Mucosa of descending colon (tissue), 3 donors: ENCODE measurements around the gene GATD1. TPM values are rescaled to one million over a fixed set of nuclear protein-coding genes. Genes with fewer than 3 reads are reported as not detected.

ENCODE experiments used
- ATAC-seq: fragments of 200-7000 bp; cut with Tn5 transposase; one replicate; pipeline ENCODE4 v1.9.1; 2020; ENCODE audit warnings: mild to moderate bottlenecking, moderate library complexity
- DNase-seq, 3 donors: peaks; one replicate each; pipeline ENCODE4 v3.0.0-alpha.2; 2020
- H3K36me3 ChIP-seq: fragments of 200-600 bp; one replicate; pipeline ENCODE4 v1.8.0; 2021; ENCODE audit warnings: low read depth, mild to moderate bottlenecking
- H3K4me1 ChIP-seq: fragments of 200-600 bp; one replicate; pipeline ENCODE4 v1.8.0; 2021; ENCODE audit warnings: low read depth, mild to moderate bottlenecking
- H3K4me3 ChIP-seq: fragments of 200-600 bp; one replicate; pipeline ENCODE4 v1.8.0; 2021; ENCODE audit warnings: mild to moderate bottlenecking
- H3K9me3 ChIP-seq: fragments of 200-600 bp; one replicate; pipeline ENCODE4 v1.8.0; 2021; ENCODE audit warnings: mild to moderate bottlenecking
- intact Hi-C, 2 donors: fragments of 100-400 bp; cut with DNase I in 1 of 2; cut with micrococcal nuclease in 1 of 2; formaldehyde crosslinking; loops; one replicate each; pipeline versions ENCODE4 v1.11.0 to v1.11.1; 2022; cut with DNase I, micrococcal nuclease
- total RNA-seq, 3 donors: library from RNA; stranded (reverse); fragmentation: NEBNext Ultra II Directional in 2 of 3; extraction: Animal tissue kit (Norgen Biotek cat#: 25700) in 2 of 3; gene quantifications; one replicate each; pipeline versions ENCODE4 v1.2.1 to v1.2.4, GENCODE V29; 2021 to 2023
- TF ChIP-seq, protein P1 (sequence below): fragments of 200-600 bp; IDR thresholded peaks from one replicate; pipeline ENCODE4 v1.8.0; 2022; ENCODE audit warnings: antibody characterized with exemption, mild to moderate bottlenecking
- donor health status: DM: no; HTN: no; CAD: no; lungs with moderate emphysema.
- donor health status: DM: no; HTN: no; CAD: no.
- donor health status: DM: no; HTN: yes; CAD: no.

Gene GATD1
- total RNA-seq, 3 donors from 2014 or later: 51.9 to 58.8 (median 57.4) TPM

- H3K9me3 ChIP-seq: no peaks in the 10 kb centered on the region
- no peaks in the 10 kb centered on the region for H3K36me3 ChIP-seq
- DNase-seq (peak in 2 of 3 donors; percentile 45 to 67), ATAC-seq (peak; percentile 12)
- H3K4me1 ChIP-seq: peaks cover 27% of the 10 kb centered on the region
- no peak overlapping the region for H3K4me3 ChIP-seq
- intact Hi-C loops: no loop called here
- TF ChIP-seq, protein P1, sequence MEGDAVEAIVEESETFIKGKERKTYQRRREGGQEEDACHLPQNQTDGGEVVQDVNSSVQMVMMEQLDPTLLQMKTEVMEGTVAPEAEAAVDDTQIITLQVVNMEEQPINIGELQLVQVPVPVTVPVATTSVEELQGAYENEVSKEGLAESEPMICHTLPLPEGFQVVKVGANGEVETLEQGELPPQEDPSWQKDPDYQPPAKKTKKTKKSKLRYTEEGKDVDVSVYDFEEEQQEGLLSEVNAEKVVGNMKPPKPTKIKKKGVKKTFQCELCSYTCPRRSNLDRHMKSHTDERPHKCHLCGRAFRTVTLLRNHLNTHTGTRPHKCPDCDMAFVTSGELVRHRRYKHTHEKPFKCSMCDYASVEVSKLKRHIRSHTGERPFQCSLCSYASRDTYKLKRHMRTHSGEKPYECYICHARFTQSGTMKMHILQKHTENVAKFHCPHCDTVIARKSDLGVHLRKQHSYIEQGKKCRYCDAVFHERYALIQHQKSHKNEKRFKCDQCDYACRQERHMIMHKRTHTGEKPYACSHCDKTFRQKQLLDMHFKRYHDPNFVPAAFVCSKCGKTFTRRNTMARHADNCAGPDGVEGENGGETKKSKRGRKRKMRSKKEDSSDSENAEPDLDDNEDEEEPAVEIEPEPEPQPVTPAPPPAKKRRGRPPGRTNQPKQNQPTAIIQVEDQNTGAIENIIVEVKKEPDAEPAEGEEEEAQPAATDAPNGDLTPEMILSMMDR: no peak
Measured at GRCh38 chr11:794766-795633, 17.7 kb upstream of the GATD1 start.

GRCh38 chr11:794013-794765 lies 16.9 kb upstream of the GATD1 start:
- TF ChIP-seq, protein P1: no peak
- DNase-seq (no peak), ATAC-seq (no peak)
- no peak overlapping the region for H3K4me3 ChIP-seq
- H3K4me1 ChIP-seq: peaks cover 27% of the 10 kb centered on the region
- intact Hi-C loops: no loop called here
- H3K36me3 ChIP-seq: no peaks in the 10 kb centered on the region
- no peaks in the 10 kb centered on the region for H3K9me3 ChIP-seq

DNA sequence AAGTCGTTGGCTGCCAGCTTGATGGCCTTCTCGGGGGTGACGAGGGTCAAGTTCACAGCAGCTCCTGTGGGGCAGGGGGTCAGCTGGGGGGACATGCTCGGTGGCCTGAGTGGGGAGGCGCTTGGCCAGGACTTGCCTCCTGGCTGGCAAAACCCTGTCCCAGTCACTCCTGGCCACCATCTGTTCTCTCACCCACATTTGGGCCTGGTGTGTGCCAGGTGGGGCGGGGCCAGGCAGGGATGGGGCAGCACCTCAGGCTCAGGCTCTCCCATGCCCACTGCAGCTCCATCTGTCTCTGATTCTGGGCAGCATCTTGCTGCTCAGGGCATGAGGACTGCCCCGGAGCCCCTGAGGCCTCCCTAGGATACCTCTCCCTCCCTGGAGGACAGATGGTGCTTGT lies 16.3 kb upstream of the GATD1 start:
- ATAC-seq (no peak), DNase-seq (no peak)
- TF ChIP-seq, protein P1: no peak
- H3K4me1 ChIP-seq: peaks cover 26% of the 10 kb centered on the region
- H3K4me3 ChIP-seq: no peak overlapping the region
- H3K9me3 ChIP-seq: no peaks in the 10 kb centered on the region
- no peaks in the 10 kb centered on the region for H3K36me3 ChIP-seq
- intact Hi-C loops: no loop called here

GRCh38 chr11:792873-793272 lies 15.6 kb upstream of the GATD1 start:
- no peak overlapping the region for H3K4me3 ChIP-seq
- no peaks in the 10 kb centered on the region for H3K36me3 ChIP-seq
- H3K4me1 ChIP-seq: peaks cover 22% of the 10 kb centered on the region
- TF ChIP-seq, protein P1: no peak
- intact Hi-C loops: no loop called here
- H3K9me3 ChIP-seq: no peaks in the 10 kb centered on the region
- DNase-seq (no peak), ATAC-seq (no peak)

DNA sequence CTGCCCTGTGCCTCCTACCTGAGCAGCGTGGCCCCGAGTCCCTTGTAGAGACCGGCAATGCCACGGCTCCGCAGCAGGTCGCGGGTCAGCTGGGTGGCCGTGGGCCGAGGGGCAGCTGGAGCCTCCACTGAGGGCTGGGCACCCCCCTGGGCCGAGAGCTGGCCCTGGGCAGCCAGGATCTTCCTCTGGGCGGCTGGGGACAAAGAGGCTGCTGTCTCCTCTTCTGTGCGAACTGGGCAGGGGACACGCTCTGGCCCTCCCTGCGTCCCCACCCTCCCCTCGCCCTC lies 15.2 kb upstream of the GATD1 start:
- DNase-seq: no peak
- intact Hi-C loops: no loop called here
- no peaks in the 10 kb centered on the region for H3K36me3 ChIP-seq
- H3K4me3 ChIP-seq: no peak overlapping the region
- TF ChIP-seq, protein P1: no peak
- H3K4me1 ChIP-seq: peaks cover 20% of the 10 kb centered on the region
- no peaks in the 10 kb centered on the region for H3K9me3 ChIP-seq
- ATAC-seq: no peak
